Ishikawa (cell line): ENCODE measurements around the gene VWF.

Source experiments
- CEBPB ChIP-seq: IDR thresholded peaks from 2 replicates; pipeline ENCODE4 v1.6.1; 2012
- CREB1 ChIP-seq: IDR thresholded peaks from 2 replicates; pipeline ENCODE4 v1.6.1; 2012; ENCODE audit warnings: low read depth
- EGR1 ChIP-seq: IDR thresholded peaks from 2 replicates; pipeline ENCODE4 v1.6.1; 2012
- EP300 ChIP-seq: IDR thresholded peaks from 2 replicates; pipeline ENCODE4 v1.6.1; 2012; ENCODE audit warnings: borderline replicate concordance
- MAX ChIP-seq: IDR thresholded peaks from 2 replicates; pipeline ENCODE4 v1.6.1; 2012
- RAD21 ChIP-seq: IDR thresholded peaks from 2 replicates; pipeline ENCODE4 v1.6.1; 2012; ENCODE audit warnings: low read depth
- REST ChIP-seq: IDR thresholded peaks from 2 replicates; pipeline ENCODE4 v1.6.1; 2012; ENCODE audit warnings: low read depth, mild to moderate bottlenecking
- TEAD4 ChIP-seq: IDR thresholded peaks from 2 replicates; pipeline ENCODE4 v1.6.1; 2012

- no peak for TF ChIP-seq REST
- TF ChIP-seq RAD21: no peak
- TF ChIP-seq EGR1: no peak
- no peak for TF ChIP-seq CREB1
- TF ChIP-seq CEBPB: no peak
- no peak for TF ChIP-seq TEAD4
- TF ChIP-seq EP300: no peak
- TF ChIP-seq MAX: no peak
Measured at GRCh38 chr12:5960783-5961182, 163.7 kb downstream of the VWF start.
